ENCODE results near the gene CLEC10A. TPM values are rescaled to one million over a fixed set of nuclear protein-coding genes. Genes with fewer than 3 reads are reported as not detected.
"Not testable (repeated sequence)": the region's sequence is repeated elsewhere in the genome, so short reads cannot be mapped to it uniquely, and the experiment has no call there.

Gene CLEC10A, protein sequence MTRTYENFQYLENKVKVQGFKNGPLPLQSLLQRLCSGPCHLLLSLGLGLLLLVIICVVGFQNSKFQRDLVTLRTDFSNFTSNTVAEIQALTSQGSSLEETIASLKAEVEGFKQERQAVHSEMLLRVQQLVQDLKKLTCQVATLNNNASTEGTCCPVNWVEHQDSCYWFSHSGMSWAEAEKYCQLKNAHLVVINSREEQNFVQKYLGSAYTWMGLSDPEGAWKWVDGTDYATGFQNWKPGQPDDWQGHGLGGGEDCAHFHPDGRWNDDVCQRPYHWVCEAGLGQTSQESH
- polyA plus RNA-seq (2013, experiment 1 of 2), result not detected
- not detected for polyA plus RNA-seq (2013, experiment 2 of 2)

GRCh38 chr17:7079581-7080455, at the start of gene CLEC10A:
CLEC10A (minus strand) TSS chr17:7080251; CDS start chr17:7078812, 1,439 bp downstream.
- Histone ChIP-seq H3K4me2 (ENCODE audit: low read length, poor library complexity, severe bottlenecking) (no peak within 1 kb of the TSS), H3K4ac (ENCODE audit: low read depth in 1 of 2, low read length in 2 of 2) (no peak within 1 kb of the TSS), H3K27ac (ENCODE audit: low read length, poor library complexity, severe bottlenecking) (no peak within 1 kb of the TSS), H4K8ac (ENCODE audit: low read length) (no peak within 1 kb of the TSS), H3K23ac (ENCODE audit: low read length in 2 of 2) (no peak within 1 kb of the TSS), H3K9me3 (ENCODE audit: control insufficient read depth, low read length) (no peaks in the 10 kb centered on the region), H2AK5ac (ENCODE audit: low read length, severe bottlenecking) (no peak within 1 kb of the TSS), H3K14ac (ENCODE audit: low read length in 2 of 2) (no peak within 1 kb of the TSS), H2BK12ac (ENCODE audit: low read length in 2 of 2) (no peak within 1 kb of the TSS), H4K91ac (ENCODE audit: low read length) (no peak within 1 kb of the TSS), H2BK120ac (ENCODE audit: low read depth, low read length) (no peak within 1 kb of the TSS), H3K18ac (ENCODE audit: low read depth in 1 of 2, low read length in 2 of 2) (no peak within 1 kb of the TSS), H3K4me3 (ENCODE audit: insufficient read depth in 1 of 2, low read depth in 1 of 2, low read length in 2 of 2) (no peak within 1 kb of the TSS), H3K9ac (ENCODE audit: low read length) (no peak within 1 kb of the TSS), H3K4me1 (ENCODE audit: control insufficient read depth, insufficient read depth, low read depth, low read length) (no peaks in the 10 kb centered on the region), H3K27me3 (ENCODE audit: control insufficient read depth in 1 of 2, insufficient read depth in 1 of 2, low read length in 2 of 2) (peaks cover 4 to 36% of the 10 kb centered on the region in 2 experiments), H3K79me1 (replicated peaks; ENCODE audit: low read length, poor library complexity, severe bottlenecking) (no peaks in the 10 kb centered on the region), H2BK15ac (ENCODE audit: low read depth, poor library complexity, severe bottlenecking) (no peak within 1 kb of the TSS), H3K36me3 (ENCODE audit: control insufficient read depth in 1 of 2, insufficient read depth in 2 of 2, low read depth in 1 of 2, low read length in 2 of 2) (no peaks in the 10 kb centered on the region), H2BK5ac (ENCODE audit: low read depth, low read length, poor library complexity, severe bottlenecking) (no peak within 1 kb of the TSS), H2AFZ (ENCODE audit: low read depth, low read length) (no peak within 1 kb of the TSS)
- DNase-seq, result no peak
- WGBS, result 81% methylated on average over 15 of the region's 15 CpGs

DNA sequence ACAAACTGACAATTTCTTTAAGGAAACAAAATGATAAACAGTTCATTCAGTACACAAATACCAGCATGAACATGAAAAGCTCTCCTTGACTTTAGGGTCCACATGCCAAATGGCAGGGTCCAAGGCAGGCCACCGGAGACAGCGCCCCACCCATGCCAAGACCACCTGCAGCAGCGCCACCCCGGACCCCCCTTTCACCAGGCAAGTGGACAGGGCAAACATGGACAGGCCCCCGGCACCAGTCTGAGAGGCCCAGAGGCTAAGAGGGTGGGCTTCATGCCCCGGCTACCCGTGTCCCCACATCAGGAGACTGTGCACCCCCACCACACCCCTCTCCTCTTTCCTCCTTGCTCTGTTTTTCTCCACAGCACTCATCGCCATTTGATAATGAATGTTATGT, 49.3 kb upstream of the CLEC10A start:
- no peak overlapping the region for H3K18ac ChIP-seq (ENCODE audit: low read depth in 1 of 2, low read length in 2 of 2)
- no peaks in the 10 kb centered on the region for H3K79me1 ChIP-seq (replicated peaks; ENCODE audit: low read length, poor library complexity, severe bottlenecking)
- H2BK15ac ChIP-seq (ENCODE audit: low read depth, poor library complexity, severe bottlenecking), result no peak overlapping the region
- no peak overlapping the region for H2AK5ac ChIP-seq (ENCODE audit: low read length, severe bottlenecking)
- no peak overlapping the region for H2BK5ac ChIP-seq (ENCODE audit: low read depth, low read length, poor library complexity, severe bottlenecking)
- H4K91ac ChIP-seq (ENCODE audit: low read length), result no peak overlapping the region
- no peak overlapping the region for H2BK120ac ChIP-seq (ENCODE audit: low read depth, low read length)
- H3K4ac ChIP-seq (ENCODE audit: low read depth in 1 of 2, low read length in 2 of 2), result no peak overlapping the region
- H2AFZ ChIP-seq (ENCODE audit: low read depth, low read length), result no peak overlapping the region
- peaks cover 32 to 58% of the 10 kb centered on the region in 2 experiments for H3K27me3 ChIP-seq (ENCODE audit: control insufficient read depth in 1 of 2, insufficient read depth in 1 of 2, low read length in 2 of 2)
- H3K4me3 ChIP-seq (ENCODE audit: insufficient read depth in 1 of 2, low read depth in 1 of 2, low read length in 2 of 2), result no peak overlapping the region
- H3K9ac ChIP-seq (ENCODE audit: low read length), result no peak overlapping the region
- H3K27ac ChIP-seq (ENCODE audit: low read length, poor library complexity, severe bottlenecking), result no peak overlapping the region
- H3K23ac ChIP-seq (ENCODE audit: low read length in 2 of 2), result no peak overlapping the region
- H3K4me1 ChIP-seq (ENCODE audit: control insufficient read depth, insufficient read depth, low read depth, low read length), result peaks cover 3% of the 10 kb centered on the region
- H3K14ac ChIP-seq (ENCODE audit: low read length in 2 of 2), result no peak overlapping the region
- no peak overlapping the region for H2BK12ac ChIP-seq (ENCODE audit: low read length in 2 of 2)
- no peaks in the 10 kb centered on the region for H3K9me3 ChIP-seq (ENCODE audit: control insufficient read depth, low read length)
- no peak overlapping the region for H3K4me2 ChIP-seq (ENCODE audit: low read length, poor library complexity, severe bottlenecking)
- no peaks in the 10 kb centered on the region for H3K36me3 ChIP-seq (ENCODE audit: control insufficient read depth in 1 of 2, insufficient read depth in 2 of 2, low read depth in 1 of 2, low read length in 2 of 2)
- 94% methylated on average over 6 of the region's 8 CpGs for WGBS
- no peak overlapping the region for H4K8ac ChIP-seq (ENCODE audit: low read length)
- DNase-seq, result no peak

GRCh38 chr17:7128160-7128559, 48.1 kb upstream of the CLEC10A start:
- Histone ChIP-seq H3K4me2 (ENCODE audit: low read length, poor library complexity, severe bottlenecking) (no peak overlapping the region), H4K8ac (ENCODE audit: low read length) (no peak overlapping the region), H2BK120ac (ENCODE audit: low read depth, low read length) (no peak overlapping the region), H2BK15ac (ENCODE audit: low read depth, poor library complexity, severe bottlenecking) (no peak overlapping the region), H3K9ac (ENCODE audit: low read length) (no peak overlapping the region), H3K18ac (ENCODE audit: low read depth in 1 of 2, low read length in 2 of 2) (no peak overlapping the region), H3K27me3 (ENCODE audit: control insufficient read depth in 1 of 2, insufficient read depth in 1 of 2, low read length in 2 of 2) (peaks cover 33 to 61% of the 10 kb centered on the region in 2 experiments), H3K79me1 (replicated peaks; ENCODE audit: low read length, poor library complexity, severe bottlenecking) (no peaks in the 10 kb centered on the region), H2BK5ac (ENCODE audit: low read depth, low read length, poor library complexity, severe bottlenecking) (no peak overlapping the region), H3K36me3 (ENCODE audit: control insufficient read depth in 1 of 2, insufficient read depth in 2 of 2, low read depth in 1 of 2, low read length in 2 of 2) (no peaks in the 10 kb centered on the region), H3K4ac (ENCODE audit: low read depth in 1 of 2, low read length in 2 of 2) (no peak overlapping the region), H3K23ac (ENCODE audit: low read length in 2 of 2) (no peak overlapping the region), H3K14ac (ENCODE audit: low read length in 2 of 2) (no peak overlapping the region), H3K27ac (ENCODE audit: low read length, poor library complexity, severe bottlenecking) (no peak overlapping the region), H3K4me1 (ENCODE audit: control insufficient read depth, insufficient read depth, low read depth, low read length) (peaks cover 3% of the 10 kb centered on the region), H3K9me3 (ENCODE audit: control insufficient read depth, low read length) (no peaks in the 10 kb centered on the region), H3K4me3 (ENCODE audit: insufficient read depth in 1 of 2, low read depth in 1 of 2, low read length in 2 of 2) (no peak overlapping the region), H4K91ac (ENCODE audit: low read length) (no peak overlapping the region), H2AFZ (ENCODE audit: low read depth, low read length) (no peak overlapping the region), H2AK5ac (ENCODE audit: low read length, severe bottlenecking) (no peak overlapping the region), H2BK12ac (ENCODE audit: low read length in 2 of 2) (no peak overlapping the region)
- DNase-seq, result no peak
- WGBS, result 69% methylated on average over 4 of the region's 5 CpGs

- H3K23ac ChIP-seq (ENCODE audit: low read length in 2 of 2); H3K9me3 ChIP-seq (ENCODE audit: control insufficient read depth, low read length); H2BK5ac ChIP-seq (ENCODE audit: low read depth, low read length, poor library complexity, severe bottlenecking); H2BK12ac ChIP-seq (ENCODE audit: low read length in 2 of 2); H2BK120ac ChIP-seq (ENCODE audit: low read depth, low read length); H3K4me2 ChIP-seq (ENCODE audit: low read length, poor library complexity, severe bottlenecking); H3K36me3 ChIP-seq (ENCODE audit: control insufficient read depth in 1 of 2, insufficient read depth in 2 of 2, low read depth in 1 of 2, low read length in 2 of 2); H3K4me1 ChIP-seq (ENCODE audit: control insufficient read depth, insufficient read depth, low read depth, low read length); H2BK15ac ChIP-seq (ENCODE audit: low read depth, poor library complexity, severe bottlenecking); H3K4me3 ChIP-seq (ENCODE audit: insufficient read depth in 1 of 2, low read depth in 1 of 2, low read length in 2 of 2); DNase-seq; H3K18ac ChIP-seq (ENCODE audit: low read depth in 1 of 2, low read length in 2 of 2); H2AK5ac ChIP-seq (ENCODE audit: low read length, severe bottlenecking); H4K8ac ChIP-seq (ENCODE audit: low read length); H3K79me1 ChIP-seq (replicated peaks; ENCODE audit: low read length, poor library complexity, severe bottlenecking); H3K27ac ChIP-seq (ENCODE audit: low read length, poor library complexity, severe bottlenecking); H3K14ac ChIP-seq (ENCODE audit: low read length in 2 of 2); H3K4ac ChIP-seq (ENCODE audit: low read depth in 1 of 2, low read length in 2 of 2); H4K91ac ChIP-seq (ENCODE audit: low read length); H2AFZ ChIP-seq (ENCODE audit: low read depth, low read length); H3K9ac ChIP-seq (ENCODE audit: low read length): not testable (repeated sequence)
- peaks cover 29 to 59% of the 10 kb centered on the region in 2 experiments for H3K27me3 ChIP-seq (ENCODE audit: control insufficient read depth in 1 of 2, insufficient read depth in 1 of 2, low read length in 2 of 2)
- no CpG with 5 or more reads among the region's 5 CpGs for WGBS
These were observed 47.5 kb upstream of the CLEC10A start for GRCh38 chr17:7127501-7127900.
